Measurements from ENCODE around the gene NUMB. TPM values are rescaled to one million over a fixed set of nuclear protein-coding genes. Genes with fewer than 3 reads are reported as not detected.

NUMB gene
- total RNA-seq, 6 donors from 2014 or later = 85.6 to 169 (median 118) TPM

DNA sequence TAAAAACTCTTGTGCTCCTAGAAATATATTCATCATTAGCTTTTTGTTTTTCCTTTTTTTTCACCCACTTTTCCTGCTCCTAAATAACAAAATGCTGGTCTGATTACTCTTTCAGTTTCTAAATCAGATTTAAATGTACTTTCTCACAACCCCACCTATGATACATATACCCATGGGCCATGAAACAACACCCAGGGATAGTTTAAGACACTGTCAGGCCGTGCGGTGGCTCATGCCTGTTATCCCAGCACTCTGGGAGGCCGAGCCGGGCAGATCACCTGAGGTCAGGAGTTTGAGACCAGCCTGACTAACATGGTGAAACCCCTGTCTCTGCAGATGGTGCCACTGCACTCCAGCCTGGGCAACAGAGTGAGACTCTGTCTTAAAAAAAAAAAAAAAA is 1.6 kb upstream of the NUMB start:
- no peak for DNase-seq
- H3K36me3 ChIP-seq = no peaks in the 10 kb centered on the region
- peak overlapping the region in 2 of 4 donors; percentile 80 to 83 for H3K27ac ChIP-seq
- no peaks in the 10 kb centered on the region for H3K9me3 ChIP-seq
- no peak overlapping the region for H3K4me3 ChIP-seq
- no peaks in the 10 kb centered on the region for H3K27me3 ChIP-seq
- H3K4me1 ChIP-seq = peaks cover 57 to 78% (median 76%) of the 10 kb centered on the region in 4 donors
- WGBS, 2 donors = 88 to 95% methylated on average over 4 of the region's 4 CpGs
- ATAC-seq (ENCODE audit: low FRiP score in 2 of 2) = no peak
- TF ChIP-seq EP300 (IDR thresholded peaks at IDR 0.05) (no peak), POLR2A (IDR thresholded peaks at IDR 0.05) (no peak), POLR2AphosphoS5 (IDR thresholded peaks at IDR 0.05) (no peak)
- TF ChIP-seq, protein P1, sequence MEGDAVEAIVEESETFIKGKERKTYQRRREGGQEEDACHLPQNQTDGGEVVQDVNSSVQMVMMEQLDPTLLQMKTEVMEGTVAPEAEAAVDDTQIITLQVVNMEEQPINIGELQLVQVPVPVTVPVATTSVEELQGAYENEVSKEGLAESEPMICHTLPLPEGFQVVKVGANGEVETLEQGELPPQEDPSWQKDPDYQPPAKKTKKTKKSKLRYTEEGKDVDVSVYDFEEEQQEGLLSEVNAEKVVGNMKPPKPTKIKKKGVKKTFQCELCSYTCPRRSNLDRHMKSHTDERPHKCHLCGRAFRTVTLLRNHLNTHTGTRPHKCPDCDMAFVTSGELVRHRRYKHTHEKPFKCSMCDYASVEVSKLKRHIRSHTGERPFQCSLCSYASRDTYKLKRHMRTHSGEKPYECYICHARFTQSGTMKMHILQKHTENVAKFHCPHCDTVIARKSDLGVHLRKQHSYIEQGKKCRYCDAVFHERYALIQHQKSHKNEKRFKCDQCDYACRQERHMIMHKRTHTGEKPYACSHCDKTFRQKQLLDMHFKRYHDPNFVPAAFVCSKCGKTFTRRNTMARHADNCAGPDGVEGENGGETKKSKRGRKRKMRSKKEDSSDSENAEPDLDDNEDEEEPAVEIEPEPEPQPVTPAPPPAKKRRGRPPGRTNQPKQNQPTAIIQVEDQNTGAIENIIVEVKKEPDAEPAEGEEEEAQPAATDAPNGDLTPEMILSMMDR (IDR thresholded peaks at IDR 0.05) = no peak

DNA sequence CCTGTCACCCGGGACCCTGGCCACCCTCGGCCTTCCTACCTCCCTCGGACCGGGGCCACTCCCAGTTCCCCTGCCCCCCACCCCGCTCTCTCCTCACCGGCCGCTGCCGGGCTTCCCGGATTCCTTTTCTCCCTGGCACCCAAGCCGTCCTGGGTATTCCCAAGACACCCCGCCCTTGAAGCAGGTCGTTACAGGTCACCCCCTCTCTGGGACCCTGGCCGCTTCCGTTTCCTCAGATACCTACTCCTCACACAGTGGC is 493 bp downstream of the NUMB start:
- Histone ChIP-seq H3K36me3 (no peaks in the 10 kb centered on the region), H3K27ac (peak overlapping the region; percentile 92 to 99 (median 96)), H3K4me3 (peak overlapping the region; percentile 72 to 94 (median 91)), H3K4me1 (peaks cover 45 to 76% (median 66%) of the 10 kb centered on the region in 4 donors), H3K27me3 (no peaks in the 10 kb centered on the region), H3K9me3 (no peaks in the 10 kb centered on the region)
- TF ChIP-seq, protein P1 (IDR thresholded peaks at IDR 0.05) = no peak
- TF ChIP-seq POLR2A (IDR thresholded peaks at IDR 0.05) (no peak), EP300 (IDR thresholded peaks at IDR 0.05) (no peak), POLR2AphosphoS5 (IDR thresholded peaks at IDR 0.05) (no peak)
- ATAC-seq (ENCODE audit: low FRiP score in 2 of 2) = peak; percentile 1 to 14
- peak in 1 of 2 donors; percentile 60 for DNase-seq
- 1 to 3% methylated on average over 14 of the region's 14 CpGs for WGBS, 2 donors

DNA sequence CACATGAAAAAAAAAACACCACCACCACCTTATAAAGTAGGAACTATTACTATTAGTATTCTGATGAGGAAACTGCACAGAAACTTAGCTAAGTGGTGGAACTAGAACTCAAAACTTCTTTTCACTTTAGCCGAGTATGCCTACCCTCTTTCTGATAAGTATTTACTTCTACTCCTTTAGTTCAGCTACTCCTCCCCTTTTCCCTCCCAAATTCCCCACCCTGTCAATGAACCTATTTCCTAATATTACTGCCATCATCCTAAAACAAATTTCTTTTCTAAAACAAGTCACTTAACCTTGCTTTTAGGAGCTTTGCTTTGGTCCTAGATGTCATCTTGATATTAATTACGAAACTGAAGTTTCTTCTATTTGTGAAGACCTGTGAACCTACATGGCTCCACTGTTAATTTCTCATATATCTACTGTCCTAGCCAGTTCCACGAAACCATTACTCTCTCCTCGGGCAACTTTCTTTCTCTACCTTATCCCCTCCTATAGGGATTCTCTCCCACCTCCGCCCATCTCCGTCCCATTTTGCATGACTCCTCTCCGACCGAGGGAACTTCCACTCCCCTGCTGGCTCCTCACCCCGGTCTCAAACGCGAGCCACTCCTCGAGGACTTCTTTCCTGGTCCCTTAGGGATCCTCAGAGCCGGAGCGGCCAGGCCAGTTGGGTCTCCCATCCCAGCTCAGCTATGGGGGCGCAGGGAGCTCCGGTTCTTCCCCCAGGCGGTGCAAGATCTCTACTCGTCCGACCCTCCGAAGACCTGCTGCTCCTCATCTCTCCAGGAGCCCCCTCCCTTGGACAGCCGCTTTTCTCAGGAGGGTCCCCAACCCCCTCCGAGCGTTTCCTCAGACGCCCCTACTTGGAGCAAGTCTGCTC is 1.1 kb downstream of the NUMB start:
- no peaks in the 10 kb centered on the region for H3K36me3 ChIP-seq
- H3K27me3 ChIP-seq = no peaks in the 10 kb centered on the region
- peaks cover 45 to 76% (median 65%) of the 10 kb centered on the region in 4 donors for H3K4me1 ChIP-seq
- TF ChIP-seq POLR2A (IDR thresholded peaks at IDR 0.05) = no peak
- DNase-seq (peak; percentile 57 to 64), ATAC-seq (ENCODE audit: low FRiP score in 2 of 2) (peak; percentile 4 to 37)
- WGBS, 2 donors = 1% methylated on average over 23 of the region's 24 CpGs
- peak overlapping the region; percentile 92 to 99 (median 96) for H3K27ac ChIP-seq
- H3K9me3 ChIP-seq = no peaks in the 10 kb centered on the region
- H3K4me3 ChIP-seq = peak overlapping the region; percentile 72 to 94 (median 91)

DNA sequence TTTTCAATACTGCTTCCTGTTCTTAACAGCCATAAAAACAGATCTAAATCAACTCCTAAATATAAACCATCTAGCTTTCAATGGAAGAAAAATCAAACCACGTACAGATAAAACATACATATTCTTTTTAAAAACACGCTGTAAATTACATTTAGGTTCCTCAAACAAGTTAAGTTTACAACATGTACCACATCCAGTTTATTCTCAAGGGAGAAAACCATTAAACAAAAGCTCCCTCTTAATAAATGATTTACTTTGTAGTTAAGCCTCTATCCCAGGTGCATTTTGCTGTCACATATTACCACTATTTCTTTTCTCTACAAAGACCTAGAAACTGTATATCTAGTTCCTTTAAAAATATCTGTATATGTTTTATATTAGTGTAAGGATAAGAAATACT is 3.1 kb downstream of the NUMB start:
- WGBS, 2 donors = 19 to 20% methylated on average over 2 of the region's 2 CpGs
- no peak for ATAC-seq (ENCODE audit: low FRiP score in 2 of 2)
- Histone ChIP-seq H3K27me3 (no peaks in the 10 kb centered on the region), H3K4me1 (peaks cover 36 to 64% (median 50%) of the 10 kb centered on the region in 4 donors), H3K4me3 (peak overlapping the region in 1 of 4 donors; percentile 72), H3K27ac (peak overlapping the region in 2 of 4 donors; percentile 97 to 99), H3K36me3 (no peaks in the 10 kb centered on the region), H3K9me3 (no peaks in the 10 kb centered on the region)
- no peak for DNase-seq
- TF ChIP-seq, protein P1 (IDR thresholded peaks at IDR 0.05) = no peak
- TF ChIP-seq POLR2A (IDR thresholded peaks at IDR 0.05) (no peak), POLR2AphosphoS5 (IDR thresholded peaks at IDR 0.05) (no peak), EP300 (IDR thresholded peaks at IDR 0.05) (no peak)

DNA sequence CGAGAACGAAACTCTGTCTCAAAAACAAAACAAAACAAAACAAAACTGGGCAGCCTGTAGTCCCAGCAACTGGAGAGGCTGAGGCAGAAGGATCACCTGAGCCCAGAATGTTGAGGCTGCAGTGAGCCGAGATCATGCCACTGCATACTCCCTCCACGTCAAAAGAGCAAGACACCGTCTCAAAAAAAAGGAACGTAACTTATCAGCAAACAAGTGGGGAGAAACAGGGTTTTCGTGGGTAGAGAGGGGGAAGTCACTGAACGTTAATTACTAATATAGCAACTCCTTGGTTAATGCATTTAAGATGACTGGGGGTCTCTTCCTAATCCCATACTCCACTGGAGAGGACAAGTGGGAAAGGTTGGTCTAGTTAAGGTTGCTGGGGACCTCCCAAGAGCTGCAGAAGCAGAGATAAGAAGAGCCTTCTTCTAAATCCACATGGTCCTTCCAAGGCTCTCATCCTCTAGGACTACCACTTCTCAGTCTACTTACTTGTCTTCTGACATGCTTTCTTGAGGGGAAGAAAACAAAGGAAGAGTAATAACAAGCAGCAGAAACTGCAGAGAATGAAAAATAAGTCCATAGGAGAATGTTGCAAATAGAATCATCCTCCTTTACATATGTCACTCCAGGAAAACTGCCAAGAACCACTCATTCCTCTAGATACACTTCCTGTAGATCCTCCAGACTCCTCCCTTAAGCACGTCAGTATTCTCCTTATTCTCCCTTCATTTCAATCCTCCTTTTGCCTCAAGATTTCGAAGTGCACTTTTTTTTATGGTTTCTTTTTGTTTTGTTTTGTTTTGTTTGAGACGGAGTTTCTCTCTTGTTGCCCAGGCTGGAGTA is 5.8 kb downstream of the NUMB start:
- WGBS, 2 donors = 53 to 58% methylated on average over 11 of the region's 11 CpGs
- H3K27me3 ChIP-seq = no peaks in the 10 kb centered on the region
- no peak for DNase-seq
- no peak overlapping the region for H3K4me3 ChIP-seq
- H3K9me3 ChIP-seq = no peaks in the 10 kb centered on the region
- no peak for TF ChIP-seq POLR2AphosphoS5 (IDR thresholded peaks at IDR 0.05)
- TF ChIP-seq, protein P1 (IDR thresholded peaks at IDR 0.05) = no peak
- TF ChIP-seq POLR2A (IDR thresholded peaks at IDR 0.05) = no peak
- no peak for TF ChIP-seq EP300 (IDR thresholded peaks at IDR 0.05)
- ATAC-seq (ENCODE audit: low FRiP score in 2 of 2) = peak in 1 of 2 donors; percentile 56
- H3K36me3 ChIP-seq = no peaks in the 10 kb centered on the region
- H3K4me1 ChIP-seq = peaks cover 30 to 54% (median 37%) of the 10 kb centered on the region in 4 donors
- H3K27ac ChIP-seq = peak overlapping the region in 2 of 4 donors; percentile 42 to 57
